HCT116 (cell line): ENCODE measurements around the gene RRAGC. TPM values are rescaled to one million over a fixed set of nuclear protein-coding genes. Genes with fewer than 3 reads are reported as not detected.

ENCODE experiments used
- ATAC-seq: fragments of 200-7000 bp; cut with Tn5 transposase; 2 replicates; pipeline ENCODE4 v1.9.1; 2020; ENCODE audit warnings: mild to moderate bottlenecking, moderate library complexity
- BruUV-seq: library from RNA; stranded (reverse); fragments of 400-500 nt; replicated peaks from 2 replicates; lab custom pipeline; 2021; lab: Mats Ljungman, UMichigan
- CTCF ChIA-PET: fragments of 300-600 bp; sonication (Branson Sonifier 250); formaldehyde crosslinking; loops from one replicate; lab custom pipeline; 2021; ENCODE audit warnings: antibody characterized with exemption; lab: Charles Lee
- POLR2A ChIA-PET: fragments of 300-600, 350-600 bp; sonication (Branson Sonifier 250); formaldehyde crosslinking; loops from one replicate; lab custom pipeline; 2021; ENCODE audit warnings: antibody characterized with exemption; lab: Charles Lee
- RAD21 ChIA-PET, 2 experiments: fragments of 300-600 bp; sonication (Branson Sonifier 250); formaldehyde crosslinking; loops; one replicate each; lab custom pipeline; 2023; ENCODE audit warnings: low total read pairs in 2 of 2; ENCODE audit not compliant: uncharacterized antibody in 2 of 2, unreplicated experiment in 2 of 2, low non-redundant PET in 1 of 2; lab: Charles Lee
- DNase-seq: peaks from one replicate; pipeline ENCODE4 v3.0.0-alpha.2; 2010; ENCODE audit warnings: low read depth, low spot score
- H2AFZ ChIP-seq: fragments of 200-600 bp; shearing (Covaris generic), sonication (generic); 2 replicates; pipeline ENCODE4 v1.6.1; 2017; ENCODE audit warnings: low read depth, mixed run types, mixed read lengths, antibody characterized with exemption, low read length; ENCODE audit not compliant: poor library complexity, severe bottlenecking
- H3K27ac ChIP-seq: 2 replicates; pipeline ENCODE4 v1.5.1; 2012; ENCODE audit warnings: low read depth, low read length
- H3K27me3 ChIP-seq: fragments of 200-600 bp; sonication (generic); 2 replicates; pipeline ENCODE4 v1.6.1; 2016; ENCODE audit warnings: mixed run types, low read length, mixed read lengths; ENCODE audit not compliant: insufficient read depth
- H3K36me3 ChIP-seq, 2 experiments: fragments of 200-500 bp in 1 of 2; fragments of 200-600 bp in 1 of 2; sonication (Bioruptor generic) in 1 of 2; sonication (generic) in 1 of 2; 2 replicates each; pipeline versions ENCODE4 v1.5.1 to v1.6.1; 2014 to 2016; ENCODE audit warnings: low read length in 2 of 2, inconsistent platforms in 1 of 2, mixed read lengths in 1 of 2, mixed run types in 1 of 2; ENCODE audit not compliant: insufficient read depth in 2 of 2, control insufficient read depth in 1 of 2
- H3K4me1 ChIP-seq, 2 experiments: fragments of 200-600 bp in 1 of 2; sonication (generic) in 1 of 2; 2 replicates each; pipeline versions ENCODE4 v1.5.1 to v1.6.1; 2012 to 2017; ENCODE audit warnings: low read length in 2 of 2, inconsistent platforms in 1 of 2, mild to moderate bottlenecking in 1 of 2, mixed read lengths in 1 of 2, mixed run types in 1 of 2, moderate library complexity in 1 of 2; ENCODE audit not compliant: insufficient read depth in 2 of 2, control insufficient read depth in 1 of 2
- H3K4me2 ChIP-seq: fragments of 200-600 bp; sonication (generic); 2 replicates; pipeline ENCODE4 v1.6.1; 2017; ENCODE audit warnings: mixed run types, low read length, mixed read lengths
- H3K4me3 ChIP-seq, 2 experiments: fragments of 200-600 bp in 1 of 2; sonication (generic) in 1 of 2; replicated peaks in 1 of 2; 2 replicates each; pipeline ENCODE4 v1.5.1; 2011 to 2016; ENCODE audit warnings: low read length in 2 of 2, control low read depth in 1 of 2, low read depth in 1 of 2, mild to moderate bottlenecking in 1 of 2, mixed read lengths in 1 of 2, mixed run types in 1 of 2
- H3K79me2 ChIP-seq: fragments of 200-600 bp; sonication (generic); 2 replicates; pipeline ENCODE4 v1.6.1; 2017; ENCODE audit warnings: mild to moderate bottlenecking, mixed run types, low read length, moderate library complexity, mixed read lengths; ENCODE audit not compliant: insufficient read depth
- H3K9ac ChIP-seq: fragments of 200-600 bp; sonication (generic); 2 replicates; pipeline ENCODE4 v1.6.1; 2016; ENCODE audit warnings: low read length, mixed read lengths
- H3K9me2 ChIP-seq: fragments of 200-600 bp; sonication (generic), shearing (Covaris generic); 2 replicates; pipeline ENCODE4 v1.6.1; 2017; ENCODE audit warnings: mixed run types, mild to moderate bottlenecking, moderate library complexity; ENCODE audit not compliant: insufficient read depth
- H3K9me3 ChIP-seq, 2 experiments: fragments of 200-500 bp in 1 of 2; fragments of 200-600 bp in 1 of 2; sonication (Bioruptor generic) in 1 of 2; sonication (generic) in 1 of 2; 2 replicates each; pipeline ENCODE4 v1.6.1; 2014 to 2017; ENCODE audit warnings: low read length in 2 of 2, mixed read lengths in 2 of 2, inconsistent platforms in 1 of 2, low read depth in 1 of 2, mild to moderate bottlenecking in 1 of 2, mixed run types in 1 of 2, moderate library complexity in 1 of 2; ENCODE audit not compliant: control insufficient read depth in 1 of 2, insufficient read depth in 1 of 2
- H4K20me1 ChIP-seq: fragments of 200-600 bp; sonication (generic), shearing (Covaris generic); 2 replicates; pipeline ENCODE4 v1.6.1; 2017; ENCODE audit warnings: mixed run types, mild to moderate bottlenecking, moderate library complexity; ENCODE audit not compliant: insufficient read depth
- CBX3 ChIP-seq: IDR thresholded peaks from 2 replicates; pipeline ENCODE4 v1.6.1; 2012; ENCODE audit warnings: low read depth
- CEBPB ChIP-seq: IDR thresholded peaks from 2 replicates; pipeline ENCODE4 v1.6.1; 2012; ENCODE audit warnings: low read depth
- ELF1 ChIP-seq: IDR thresholded peaks from 2 replicates; pipeline ENCODE4 v1.6.1; 2012; ENCODE audit warnings: low read depth, borderline replicate concordance
- EZH2 ChIP-seq: fragments of 200-600 bp; sonication (generic); IDR thresholded peaks from 2 replicates; pipeline ENCODE4 v1.6.1; 2017; ENCODE audit warnings: antibody characterized with exemption, mixed run types
- EZH2phosphoT487 ChIP-seq: fragments of 200-600 bp; IDR thresholded peaks from 2 replicates; pipeline ENCODE4 v1.6.1; 2018; ENCODE audit warnings: antibody characterized with exemption, borderline replicate concordance
- POLR2A ChIP-seq: IDR thresholded peaks from 2 replicates; pipeline ENCODE4 v1.7.0; 2011; ENCODE audit warnings: borderline replicate concordance; ENCODE audit not compliant: insufficient read depth, insufficient read length; ENCODE audit errors: extremely low read depth
- POLR2AphosphoS5 ChIP-seq: IDR thresholded peaks from 2 replicates; pipeline ENCODE4 v1.6.1; 2011; ENCODE audit warnings: mild to moderate bottlenecking, low read depth, low read length, moderate library complexity
- RAD21 ChIP-seq: IDR thresholded peaks from 2 replicates; pipeline ENCODE4 v1.6.1; 2012; ENCODE audit warnings: low read depth, mild to moderate bottlenecking
- SIN3A ChIP-seq: IDR thresholded peaks from 2 replicates; pipeline ENCODE4 v1.6.1; 2012; ENCODE audit warnings: low read depth
- SP1 ChIP-seq: IDR thresholded peaks from 2 replicates; pipeline ENCODE4 v1.6.1; 2012; ENCODE audit warnings: low read depth
- SRF ChIP-seq: IDR thresholded peaks from 2 replicates; pipeline ENCODE4 v1.6.1; 2012; ENCODE audit warnings: low read depth
- ZBTB33 ChIP-seq: IDR thresholded peaks from 2 replicates; pipeline ENCODE4 v1.6.1; 2011; ENCODE audit warnings: mild to moderate bottlenecking, low read length, moderate library complexity; ENCODE audit not compliant: insufficient replicate concordance; ENCODE audit errors: extremely low read depth
- ZFX ChIP-seq: fragments of 450-650 bp; IDR thresholded peaks from 2 replicates; pipeline ENCODE4 v1.6.1; 2017
- intact Hi-C: fragments of 100-400 bp; cut with micrococcal nuclease; formaldehyde crosslinking; loops from 2 replicates; pipeline ENCODE4 v1.10.0; 2022
- total RNA-seq: library from RNA; stranded (reverse); gene quantifications from one replicate; pipeline ENCODE4 v1.2.1, GENCODE V29; 2021; ENCODE audit not compliant: unreplicated experiment

Gene RRAGC
- total RNA-seq, 1 experiment from 2014 or later = 11.7 TPM

DNA sequence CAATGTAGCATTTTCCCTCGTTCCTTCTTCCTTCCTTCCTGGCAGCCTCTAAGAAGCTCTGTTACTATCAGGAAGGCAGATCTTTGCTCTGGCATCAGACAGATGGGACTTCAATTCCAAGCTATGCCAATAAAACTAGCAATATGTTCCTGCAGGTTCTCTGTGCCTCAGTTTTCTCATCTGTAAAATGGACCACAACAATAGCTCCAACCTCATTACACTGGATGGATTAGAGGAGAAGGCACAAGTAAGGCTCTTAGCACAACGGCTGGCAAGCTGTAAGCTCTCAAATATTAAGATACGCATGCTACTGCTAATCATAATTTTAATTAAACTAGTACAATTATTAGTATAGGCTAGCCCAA lies 27.2 kb downstream of the RRAGC start:
- Histone ChIP-seq H3K79me2 (no peaks in the 10 kb centered on the region), H3K9me2 (no peaks in the 10 kb centered on the region), H3K9me3 (no peaks in the 10 kb centered on the region), H3K36me3 (no peaks in the 10 kb centered on the region), H4K20me1 (no peaks in the 10 kb centered on the region), H3K4me1 (no peaks in the 10 kb centered on the region), H3K4me3 (no peak overlapping the region), H3K27ac (no peak overlapping the region), H2AFZ (no peak overlapping the region), H3K4me2 (no peak overlapping the region), H3K9ac (no peak overlapping the region), H3K27me3 (peaks cover 4% of the 10 kb centered on the region; the same call in 1 of the 2 replicates)
- no peak for ATAC-seq
- POLR2A ChIA-PET = no interaction called here
- TF ChIP-seq ELF1 (no peak), POLR2AphosphoS5 (no peak), EZH2phosphoT487 (no peak), SP1 (no peak), ZFX (no peak), EZH2 (no peak), SRF (no peak), POLR2A (no peak), SIN3A (no peak), CEBPB (no peak), RAD21 (no peak), CBX3 (no peak)
- RAD21 ChIA-PET = no interaction called here
- CTCF ChIA-PET = no interaction called here
- no peak for DNase-seq
- intact Hi-C loops = loop anchor here (10.0 kb wide), 2 partner anchors 308 to 1138 kb away; partner anchors contain the start of gene CDCA8
- BruUV-seq = no TSS peak

DNA sequence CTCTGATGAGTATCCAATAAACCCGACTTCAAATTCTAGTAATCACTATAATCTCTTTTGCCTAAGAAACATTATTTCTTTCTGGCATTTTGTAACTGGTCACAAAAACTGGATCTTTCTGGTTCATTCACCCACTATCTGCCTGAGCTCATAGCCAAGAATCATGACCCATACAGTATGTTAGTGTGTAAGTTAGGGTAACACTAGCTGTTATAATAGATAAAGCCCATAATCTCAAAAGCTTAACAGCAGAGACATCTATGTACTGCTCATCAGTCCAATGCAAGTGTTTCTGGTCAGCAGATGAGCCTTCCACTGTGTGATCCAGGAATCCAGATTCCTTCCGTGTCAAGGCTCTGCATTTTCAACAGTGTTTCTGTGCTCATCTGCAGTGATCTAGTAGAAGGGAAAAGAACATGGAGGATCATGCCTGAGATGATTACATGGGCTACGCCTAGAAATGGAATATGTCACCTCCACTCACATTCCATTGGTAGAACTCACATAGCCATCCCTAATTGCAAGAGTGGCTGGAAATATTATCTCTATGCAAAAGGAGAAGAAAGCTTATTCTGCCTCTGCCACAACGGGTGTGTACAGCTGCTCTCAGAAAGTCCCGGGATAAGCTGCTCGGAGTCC lies 27.7 kb downstream of the RRAGC start:
- Histone ChIP-seq H2AFZ (no peak overlapping the region), H3K27ac (no peak overlapping the region), H4K20me1 (no peaks in the 10 kb centered on the region), H3K9me2 (no peaks in the 10 kb centered on the region), H3K4me3 (no peak overlapping the region), H3K36me3 (no peaks in the 10 kb centered on the region), H3K9me3 (no peaks in the 10 kb centered on the region), H3K27me3 (peaks cover 4% of the 10 kb centered on the region; the same call in 1 of the 2 replicates), H3K9ac (no peak overlapping the region), H3K4me2 (no peak overlapping the region)
- intact Hi-C loops = loop anchor here (10.0 kb wide), 2 partner anchors 307 to 1137 kb away; partner anchors contain the start of gene CDCA8
- ATAC-seq (no peak), DNase-seq (no peak)
- BruUV-seq = no TSS peak
- POLR2A ChIA-PET = no interaction called here
- RAD21 ChIA-PET = no interaction called here
- CTCF ChIA-PET = no interaction called here
- TF ChIP-seq ZBTB33 = no peak
- TF ChIP-seq, all 23 proteins: peak for 0
- Histone ChIP-seq H3K79me2 (no peaks in the 10 kb centered on the region), H3K4me1 (no peaks in the 10 kb centered on the region)
